22Rv1 (cell line): ENCODE data around the gene ERCC1.

Source experiments
- CTCF ChIP-seq: fragments of 450-650 bp; IDR thresholded peaks from 2 replicates; pipeline ENCODE4 v1.5.1; 2017; ENCODE audit warnings: mild to moderate bottlenecking
- ZFX ChIP-seq: fragments of 450-650 bp; IDR thresholded peaks from 2 replicates; pipeline ENCODE4 v1.6.1; 2017; ENCODE audit warnings: antibody characterized with exemption, borderline replicate concordance

GRCh38 chr19:45444318-45445041 lies 20.8 kb upstream of the ERCC1 start:
- peak; percentile 14; the same call in 1 of the 2 replicates for TF ChIP-seq CTCF
- no peak for TF ChIP-seq ZFX
